Right ventricle myocardium superior (tissue), 1 donor: ENCODE data around the gene C14orf132. TPM values are rescaled to one million over a fixed set of nuclear protein-coding genes. Genes with fewer than 3 reads are reported as not detected.
A peak's percentile ranks its signal among the peaks of the same experiment; 100 is the strongest.

Experiments used
- ATAC-seq: fragments of 200-7000 bp; cut with Tn5 transposase; one replicate; pipeline ENCODE4 v1.9.1; 2020; ENCODE audit warnings: mild to moderate bottlenecking; ENCODE audit not compliant: poor library complexity
- DNase-seq: peaks from one replicate; pipeline ENCODE4 v3.0.0-alpha.2; 2020
- intact Hi-C: fragments of 100-400 bp; cut with DNase I; formaldehyde crosslinking; loops from one replicate; pipeline ENCODE4 v1.11.2; 2022
- total RNA-seq: library from RNA; stranded (reverse); fragmentation: NEBNext Ultra II Directional; extraction: Animal tissue kit (Norgen Biotek cat#: 25700); gene quantifications from one replicate; pipeline ENCODE4 v1.2.1, GENCODE V29; 2021
- donor health status: DM: no; HTN: yes; CAD: no; lungs with severe emphysema.

The C14orf132 gene
- total RNA-seq, 1 donor from 2014 or later, result 2.4 TPM

DNA sequence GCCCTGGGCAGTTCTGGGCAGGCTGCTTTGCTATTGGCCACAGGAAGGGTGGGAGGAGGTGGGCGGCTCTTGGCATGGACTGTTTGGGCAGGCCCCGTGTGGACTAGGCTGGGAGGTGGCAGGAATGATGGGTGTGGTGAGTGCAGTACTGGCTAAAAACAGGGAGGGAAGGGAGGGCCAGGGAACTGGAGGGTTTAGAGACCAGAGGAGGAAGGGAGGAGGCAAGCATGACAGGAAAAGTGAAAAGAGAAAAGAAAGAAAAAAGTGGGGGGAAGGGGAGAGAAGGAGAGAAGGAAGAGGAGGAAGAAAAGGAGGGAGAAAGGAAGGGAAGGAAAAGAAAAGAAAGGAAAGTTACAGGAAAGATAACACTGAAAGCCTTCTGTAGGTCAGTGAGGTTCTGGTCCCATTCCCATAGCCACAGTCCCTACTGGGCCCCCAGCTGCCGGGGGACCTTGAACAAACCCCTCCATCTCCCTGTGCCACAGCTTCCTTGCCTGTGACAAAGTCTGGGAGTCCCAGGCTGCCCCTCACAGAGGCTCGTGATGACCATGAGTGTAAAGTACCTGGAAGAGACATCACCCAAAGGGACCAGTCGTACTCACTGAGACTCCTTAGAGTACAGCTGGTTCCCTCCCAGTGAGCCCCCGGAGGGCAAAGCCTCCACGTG lies 1.1 kb upstream of the C14orf132 start:
- DNase-seq (peak; percentile 71), ATAC-seq (peak; percentile 47)
- intact Hi-C loops, result no loop called here

DNA sequence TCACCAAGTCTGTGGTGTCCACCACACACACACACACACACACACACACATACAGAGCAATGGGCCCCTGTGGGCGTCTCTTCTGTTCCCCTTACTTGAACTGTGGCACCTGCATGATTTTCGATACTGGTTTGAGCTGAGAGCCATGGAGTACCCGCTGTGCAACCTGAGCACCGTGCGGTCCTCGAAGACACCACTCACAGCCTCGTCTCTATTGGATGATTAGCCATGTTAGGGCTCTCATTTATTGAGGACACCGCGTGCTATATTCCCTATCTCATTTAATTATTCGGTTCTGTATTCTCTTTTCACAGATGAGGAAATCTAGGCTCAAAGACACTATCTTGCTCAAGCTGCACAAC lies 623 bp upstream of the C14orf132 start:
- no peak for DNase-seq
- no peak for ATAC-seq
- intact Hi-C loops, result no loop called here

DNA sequence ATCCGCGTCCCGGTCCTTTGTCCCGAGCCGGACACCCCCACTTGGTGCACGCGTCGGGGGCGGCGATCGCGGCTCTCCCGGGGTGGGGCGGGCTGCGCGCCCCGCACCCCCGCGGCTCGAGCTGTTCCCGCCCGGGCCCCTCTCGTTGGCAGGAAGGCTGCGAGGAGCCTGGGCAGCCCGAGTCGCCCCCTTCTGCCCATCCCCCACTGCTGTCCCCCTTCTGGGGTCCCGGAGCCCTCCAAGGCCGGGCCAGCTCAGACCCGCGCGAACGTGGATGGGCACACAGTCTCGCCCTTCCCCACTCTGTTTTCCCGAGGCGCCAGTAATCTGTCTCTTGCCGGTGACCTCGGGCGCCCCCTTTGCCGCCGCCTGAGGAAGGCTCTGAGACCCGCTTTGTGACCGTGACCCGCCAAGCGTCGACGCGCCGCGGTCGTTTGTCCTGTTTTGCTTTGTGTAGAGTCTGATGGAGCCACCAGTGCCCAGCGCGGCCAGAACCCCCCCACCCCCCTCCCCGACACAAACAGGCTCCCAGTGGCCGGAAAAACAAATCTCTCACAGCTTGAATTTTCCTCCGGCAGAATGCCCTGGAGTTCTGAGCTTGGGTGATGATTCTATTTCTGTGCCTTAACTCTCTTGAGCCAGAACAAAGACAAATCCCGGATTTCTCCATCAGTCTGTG lies 610 bp downstream of the C14orf132 start:
- ATAC-seq (peak; percentile 54), DNase-seq (peak; percentile 50)
- intact Hi-C loops, result no loop called here

DNA sequence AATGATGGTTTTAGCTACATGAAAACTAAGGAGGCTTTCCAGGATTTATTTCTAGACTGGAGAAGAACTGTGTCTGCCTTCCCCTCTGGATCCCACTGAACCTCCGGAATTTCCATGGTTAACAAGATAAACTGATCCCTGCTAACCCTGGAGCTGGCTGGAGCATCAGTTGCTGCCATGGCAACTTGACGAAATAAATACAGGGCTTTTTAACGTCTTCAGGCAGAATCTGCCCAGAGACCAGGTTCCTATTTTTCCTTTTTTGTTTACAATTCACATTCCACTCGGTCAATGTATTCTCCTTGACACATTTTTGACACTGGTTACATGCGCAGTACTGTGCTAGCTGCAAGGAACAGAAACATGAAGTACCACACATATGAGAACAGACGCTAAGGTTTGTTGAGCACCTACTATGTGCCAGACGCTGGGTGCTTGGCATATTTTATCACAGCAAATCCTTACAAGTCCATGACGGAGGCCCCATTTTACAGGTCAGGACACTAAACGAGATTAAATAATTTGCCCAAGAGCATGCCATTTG lies 1.7 kb downstream of the C14orf132 start:
- no peak for DNase-seq
- intact Hi-C loops, result no loop called here
- ATAC-seq, result no peak

DNA sequence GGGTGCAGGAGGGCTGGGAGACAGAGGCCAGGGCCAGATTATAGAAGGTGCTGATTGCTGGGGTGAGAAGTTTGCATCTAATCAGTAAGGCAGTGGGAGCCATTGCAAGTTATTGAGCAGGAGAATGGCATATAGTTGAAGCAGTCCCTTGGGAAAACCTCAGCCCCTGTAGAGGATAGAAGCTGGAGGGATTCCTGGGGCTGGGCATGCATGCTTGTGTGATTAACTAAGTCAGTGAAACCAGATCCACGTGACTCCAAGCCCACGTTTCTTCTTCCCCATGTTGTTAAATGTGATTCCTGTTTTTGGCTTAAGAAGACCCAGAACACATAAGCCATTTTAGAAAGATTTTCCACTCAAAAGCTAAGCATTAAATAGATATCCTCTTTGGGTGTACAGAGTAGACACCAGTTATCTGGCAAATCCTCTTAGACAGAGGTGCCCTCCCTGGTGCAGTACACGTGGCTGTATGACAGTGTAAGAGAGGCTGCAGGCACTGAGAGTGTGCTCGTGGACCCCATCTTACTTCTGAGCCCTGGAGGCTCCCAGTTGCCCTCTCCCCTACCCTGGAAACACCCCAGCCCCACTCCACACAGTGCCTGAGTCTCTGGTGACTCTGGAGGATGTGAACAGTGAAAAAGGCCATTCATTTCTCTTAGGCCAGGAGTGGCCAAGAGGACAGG lies 3.2 kb downstream of the C14orf132 start:
- no peak for ATAC-seq
- DNase-seq, result no peak
- intact Hi-C loops, result no loop called here

DNA sequence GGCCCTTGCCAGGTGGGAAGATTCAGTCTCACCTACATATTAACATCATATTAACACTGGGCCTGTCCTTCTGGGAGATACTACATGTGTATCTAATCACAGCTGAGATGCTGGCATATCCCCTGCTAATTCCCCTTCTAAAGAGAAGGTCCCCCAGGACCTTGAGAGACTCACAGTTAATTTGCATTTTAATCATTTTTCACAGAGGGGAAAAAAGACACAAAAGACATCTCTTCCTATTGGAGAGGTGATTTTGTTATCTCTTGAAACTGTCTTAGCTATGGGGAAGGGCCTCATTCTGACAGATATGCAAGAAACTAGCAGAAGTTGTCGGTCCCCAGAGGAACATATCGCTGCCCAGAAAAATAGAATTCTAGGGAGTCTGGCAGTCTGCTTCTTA lies 7.5 kb downstream of the C14orf132 start:
- intact Hi-C loops, result no loop called here
- ATAC-seq (no peak), DNase-seq (no peak)

DNA sequence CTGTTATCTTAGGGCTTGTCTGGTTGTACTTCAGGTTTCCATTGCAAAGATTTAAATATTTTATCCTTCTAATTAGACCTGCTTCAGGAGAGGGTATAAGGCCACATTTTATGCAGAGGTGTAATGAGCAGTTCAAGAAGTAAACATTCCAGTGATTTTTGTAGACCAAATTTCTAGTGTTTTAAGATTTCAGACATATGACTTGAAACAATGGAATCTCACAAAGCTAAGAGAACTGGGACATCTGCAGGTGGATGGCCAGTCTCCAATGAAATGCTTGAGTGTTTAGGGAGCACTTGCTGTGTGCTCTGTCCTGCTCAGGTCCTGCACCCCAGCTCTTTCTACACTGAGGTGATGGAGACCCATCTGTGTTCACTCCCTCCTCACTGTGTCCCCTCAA lies 7.9 kb downstream of the C14orf132 start:
- intact Hi-C loops, result no loop called here
- ATAC-seq, result no peak
- DNase-seq, result no peak

DNA sequence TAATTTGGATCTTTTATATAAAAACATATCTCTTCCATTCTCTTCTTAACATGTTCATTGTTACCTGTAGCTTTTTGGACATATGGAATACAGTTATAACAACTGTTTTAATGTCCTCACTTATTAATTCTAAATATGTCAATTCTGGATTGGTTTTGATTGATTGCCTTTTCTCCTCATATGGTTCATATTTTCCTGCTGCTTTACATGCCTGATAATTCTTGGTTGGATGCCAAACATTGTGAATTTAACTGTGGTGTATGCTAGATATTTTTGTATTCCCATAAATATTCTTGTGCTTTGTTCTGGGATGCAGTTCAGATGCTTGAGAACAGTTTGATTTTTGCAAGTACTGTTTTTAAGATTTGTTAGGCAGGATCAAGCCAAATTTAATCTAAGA lies 10.8 kb downstream of the C14orf132 start:
- ATAC-seq (no peak), DNase-seq (no peak)
- intact Hi-C loops, result no loop called here

DNA sequence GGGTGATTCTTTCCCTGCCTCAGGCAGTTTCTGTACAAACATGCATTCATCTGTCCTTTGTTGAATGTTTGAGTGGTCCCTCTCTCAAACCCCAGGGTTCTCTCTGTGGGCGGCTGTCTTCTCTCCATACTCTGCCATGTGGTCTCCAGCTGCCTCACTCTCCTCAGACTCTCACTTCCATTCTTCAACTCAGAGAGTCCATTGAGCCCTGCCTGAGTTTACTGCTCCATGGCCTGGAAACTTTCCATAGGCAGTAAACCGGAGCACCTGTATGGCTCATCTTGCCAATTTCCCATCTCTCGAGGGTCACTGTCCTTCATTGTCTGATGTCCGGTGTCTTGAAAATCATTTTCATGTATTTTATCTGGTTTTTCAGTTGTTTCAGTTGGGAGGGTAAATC lies 11.3 kb downstream of the C14orf132 start:
- intact Hi-C loops, result no loop called here
- ATAC-seq (no peak), DNase-seq (no peak)

DNA sequence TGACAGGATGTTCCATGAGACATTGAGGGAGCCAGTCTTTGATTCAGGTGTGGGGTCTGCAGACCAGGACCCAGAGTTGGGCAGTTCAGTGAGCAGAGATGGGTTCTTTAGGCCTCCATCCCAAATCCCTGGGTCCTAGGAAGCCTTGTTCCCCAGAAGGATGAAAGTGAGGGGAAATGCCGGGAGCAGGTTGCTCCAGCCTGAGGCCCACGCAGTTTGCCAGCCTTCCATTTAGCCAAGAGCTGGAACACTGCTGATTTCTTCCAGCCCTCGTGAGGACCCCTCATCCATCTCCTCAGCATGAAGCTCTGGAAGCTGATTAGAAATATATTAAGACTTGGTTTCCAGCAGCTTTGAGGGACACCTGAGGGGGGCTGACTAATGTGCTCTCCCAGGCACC lies 12.1 kb downstream of the C14orf132 start:
- DNase-seq, result no peak
- intact Hi-C loops, result no loop called here

DNA sequence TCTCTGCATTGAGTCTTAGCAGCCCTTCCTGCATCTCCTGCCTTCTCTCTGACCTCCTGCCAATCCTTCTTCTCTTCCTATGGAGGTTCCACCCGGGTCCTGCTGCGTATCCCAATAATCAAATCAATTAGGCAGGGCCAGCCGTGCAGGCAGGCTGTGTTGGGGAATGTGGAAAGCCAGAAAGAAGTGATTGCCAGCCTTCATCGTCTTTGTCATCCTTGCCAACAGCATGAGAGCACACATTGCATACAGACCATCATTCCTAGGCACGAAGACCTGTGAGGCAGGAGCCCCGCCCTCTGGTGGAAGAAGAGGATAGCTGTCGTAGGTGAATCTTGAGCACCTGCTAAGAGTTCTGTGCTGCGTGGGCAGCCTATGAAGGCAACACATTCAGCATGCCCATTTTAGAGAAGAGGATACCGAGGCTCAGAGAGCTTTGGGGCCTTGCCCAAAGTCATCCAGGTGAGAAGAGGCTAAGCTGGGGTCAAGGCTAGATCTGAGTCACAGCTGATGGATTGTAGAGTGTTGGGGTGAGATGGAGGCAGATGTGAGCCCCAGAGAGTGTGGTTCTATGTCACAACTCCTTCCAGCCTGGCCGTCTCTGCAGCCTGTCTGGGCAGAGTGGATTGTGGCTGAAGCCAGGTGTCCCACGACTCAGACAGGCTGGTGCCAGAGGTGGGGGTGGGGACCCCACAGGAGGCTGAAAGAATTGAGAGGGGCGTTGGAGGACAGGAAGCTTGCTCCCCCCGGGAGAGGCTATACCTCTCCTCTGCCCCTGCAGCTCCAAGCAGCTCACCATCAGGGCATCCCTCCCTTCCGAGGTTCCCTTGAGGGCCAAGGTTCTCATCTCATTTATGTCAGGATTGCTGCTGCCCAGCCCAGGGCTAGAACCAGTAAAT lies 12.7 kb downstream of the C14orf132 start:
- intact Hi-C loops, result no loop called here
- DNase-seq, result no peak
- ATAC-seq, result no peak

More for the DNA sequence above, 12.1 kb downstream of the C14orf132 start:
- ATAC-seq, result no peak

DNA sequence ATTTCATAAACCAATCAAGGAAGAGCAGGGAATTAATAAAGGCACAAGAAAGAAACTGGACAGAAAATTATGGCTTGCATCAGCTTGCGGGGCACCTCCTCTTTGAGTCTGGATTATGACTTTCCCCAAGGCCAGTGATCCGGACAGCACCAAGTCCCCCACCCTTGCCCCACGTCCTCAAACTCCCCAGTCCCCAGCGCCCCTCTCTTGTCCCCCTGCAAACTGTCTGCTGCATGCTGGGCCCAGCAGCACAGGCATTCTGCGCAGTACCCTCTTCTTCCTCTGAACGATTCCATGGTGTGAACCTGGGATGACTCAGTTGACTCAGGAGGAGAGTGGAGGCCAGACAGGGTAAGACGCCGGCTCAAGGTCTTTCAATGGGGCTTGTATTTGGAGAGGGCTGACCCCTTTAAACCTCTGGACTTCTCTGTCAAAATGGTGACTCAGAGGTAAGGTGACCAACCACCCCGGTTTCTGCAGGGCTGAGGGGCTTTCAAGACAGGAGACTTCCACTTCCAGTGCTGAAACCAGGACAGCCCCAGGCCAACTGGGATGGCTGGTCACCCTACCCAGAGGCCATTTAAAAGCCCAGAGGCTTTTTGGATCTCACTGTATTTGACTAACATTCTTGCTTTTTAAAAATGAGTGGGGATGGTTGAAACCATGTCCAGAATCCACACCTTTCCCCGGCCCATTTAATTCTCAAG lies 13.5 kb downstream of the C14orf132 start:
- intact Hi-C loops, result no loop called here
- DNase-seq (no peak), ATAC-seq (no peak)

DNA sequence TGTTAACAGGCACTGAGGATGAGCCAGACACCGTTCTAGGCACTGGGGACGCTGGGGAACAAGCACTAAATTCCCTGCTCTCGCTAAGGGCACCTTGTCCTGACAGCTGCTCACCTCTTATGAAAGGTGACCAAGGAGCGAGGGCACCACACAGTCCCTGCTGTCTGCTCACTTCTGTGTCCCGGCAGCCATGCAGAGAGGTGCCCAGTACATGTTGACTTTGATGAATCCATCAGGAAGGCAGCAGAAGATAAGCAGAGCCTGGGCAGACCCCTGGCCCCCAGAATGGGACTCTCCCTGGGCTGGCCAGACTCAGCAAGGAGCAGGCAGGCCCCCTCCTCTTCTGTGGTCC lies 14.1 kb downstream of the C14orf132 start:
- no peak for ATAC-seq
- intact Hi-C loops, result no loop called here
- no peak for DNase-seq

DNA sequence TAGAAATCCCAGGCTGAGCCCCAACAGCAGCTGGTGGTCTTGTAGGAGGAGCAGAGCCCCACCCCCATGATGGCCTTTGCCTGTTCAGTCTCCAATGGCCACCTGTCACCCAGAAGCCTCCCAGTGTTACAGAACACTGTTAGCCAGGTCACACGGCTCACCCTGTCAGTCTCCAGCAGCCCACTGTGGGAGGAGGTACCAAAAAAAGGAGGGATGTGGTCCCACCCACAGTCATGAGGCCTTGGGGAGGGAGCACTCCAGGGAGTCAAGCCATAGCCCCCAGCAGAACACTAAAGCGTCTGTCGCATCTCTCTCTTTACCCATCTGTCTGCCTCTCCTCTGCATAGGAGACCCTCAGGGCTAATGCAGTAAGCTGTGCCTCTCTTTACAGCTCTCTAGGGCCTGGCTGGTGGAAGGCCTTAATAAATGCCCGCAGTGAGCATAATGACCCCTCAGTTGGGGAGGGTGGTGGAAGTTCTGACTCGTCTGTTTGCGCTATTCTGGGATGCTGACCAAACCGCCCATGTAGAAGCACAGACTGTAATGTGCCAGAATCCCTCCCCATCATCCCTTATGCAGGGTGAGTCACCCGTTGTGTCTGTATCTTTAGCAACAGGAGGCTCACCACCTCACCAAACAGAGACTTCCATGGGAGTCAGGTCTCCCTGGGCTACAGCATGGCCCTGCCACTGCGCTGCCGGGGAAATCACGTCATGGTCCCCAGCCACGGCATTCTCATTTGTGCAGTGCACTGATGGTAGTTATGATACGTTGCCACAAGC lies 14.6 kb downstream of the C14orf132 start:
- intact Hi-C loops, result no loop called here
- ATAC-seq, result peak; percentile 29
- no peak for DNase-seq

DNA sequence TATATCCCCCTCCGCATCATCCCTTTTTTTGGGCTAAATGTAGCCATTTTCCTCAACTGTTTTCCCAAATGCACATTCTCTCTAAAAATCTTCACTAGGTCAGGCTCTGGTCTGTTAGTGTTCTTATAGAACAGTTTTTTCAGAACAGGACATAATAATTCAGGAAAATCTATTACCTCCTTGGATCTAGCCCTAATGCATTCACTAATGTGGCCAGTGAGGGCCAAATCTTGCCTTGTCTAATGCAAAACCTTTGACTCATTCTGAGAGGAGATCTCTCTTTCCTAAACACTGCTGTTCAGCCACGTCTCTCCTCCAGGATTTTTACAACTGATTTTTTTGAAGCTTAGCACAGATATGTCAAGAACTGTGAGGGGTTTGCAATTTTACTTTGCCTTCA lies 15.5 kb downstream of the C14orf132 start:
- ATAC-seq (no peak), DNase-seq (no peak)
- intact Hi-C loops, result no loop called here

DNA sequence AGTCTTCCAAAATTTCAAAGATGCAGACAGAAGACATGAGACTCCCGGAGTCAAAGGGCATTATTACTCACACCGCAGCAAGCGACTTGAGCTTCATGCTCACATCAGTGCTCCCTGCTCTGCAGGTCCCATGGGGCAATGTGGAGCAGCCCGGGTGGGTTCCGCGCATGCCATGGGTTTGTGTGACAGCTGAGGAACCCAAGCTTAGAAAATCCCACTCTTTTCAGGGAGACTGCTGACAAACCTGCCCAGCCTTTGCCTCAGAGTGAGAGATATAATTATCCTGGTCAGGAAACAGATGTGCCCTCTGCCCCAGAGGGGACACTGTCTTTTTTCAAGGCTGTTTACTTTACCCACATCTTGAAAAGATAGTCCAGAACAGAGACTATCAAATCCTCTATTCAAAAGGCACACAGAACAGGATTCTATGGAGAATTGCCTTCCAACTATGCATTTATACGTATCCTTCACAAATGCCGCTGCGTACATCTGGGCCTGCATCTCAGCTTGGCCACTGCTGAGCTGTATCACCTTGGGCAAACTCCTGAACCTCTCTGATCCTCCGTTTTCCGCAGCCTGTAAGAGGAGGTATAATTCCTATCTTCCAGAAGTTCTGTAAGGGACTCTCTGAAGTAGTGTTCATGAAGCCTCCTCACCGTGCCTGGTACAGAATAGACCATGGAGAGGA lies 16.0 kb downstream of the C14orf132 start:
- DNase-seq (no peak), ATAC-seq (no peak)
- intact Hi-C loops, result no loop called here
